HG03196 (cell line): ENCODE measurements around the gene MPRIP.

Experiments
- ATAC-seq: cut with Tn5 transposase; IDR thresholded peaks from one replicate; pipeline ENCODE4 v1.9.1; 2021; ENCODE audit not compliant: unreplicated experiment

Gene MPRIP

DNA sequence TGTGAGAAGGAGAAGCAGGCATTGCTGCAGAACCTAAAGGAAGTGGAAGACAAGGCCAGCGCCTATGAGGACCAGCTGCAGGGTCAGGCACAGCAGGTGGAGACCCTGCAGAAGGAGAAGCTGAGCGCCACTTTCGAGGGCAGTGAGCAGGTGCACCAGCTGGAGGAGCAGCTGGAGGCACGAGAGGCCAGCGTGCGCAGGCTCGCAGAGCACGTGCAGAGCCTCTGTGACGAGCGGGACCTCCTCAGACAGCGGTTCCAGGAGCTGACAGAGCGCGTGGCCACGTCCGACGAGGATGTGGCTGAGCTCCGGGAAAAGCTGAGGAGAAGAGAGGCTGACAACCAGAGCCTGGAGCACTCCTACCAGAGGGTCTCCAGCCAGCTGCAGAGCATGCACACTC, 122.4 kb downstream of the MPRIP start:
- no peak for ATAC-seq

DNA sequence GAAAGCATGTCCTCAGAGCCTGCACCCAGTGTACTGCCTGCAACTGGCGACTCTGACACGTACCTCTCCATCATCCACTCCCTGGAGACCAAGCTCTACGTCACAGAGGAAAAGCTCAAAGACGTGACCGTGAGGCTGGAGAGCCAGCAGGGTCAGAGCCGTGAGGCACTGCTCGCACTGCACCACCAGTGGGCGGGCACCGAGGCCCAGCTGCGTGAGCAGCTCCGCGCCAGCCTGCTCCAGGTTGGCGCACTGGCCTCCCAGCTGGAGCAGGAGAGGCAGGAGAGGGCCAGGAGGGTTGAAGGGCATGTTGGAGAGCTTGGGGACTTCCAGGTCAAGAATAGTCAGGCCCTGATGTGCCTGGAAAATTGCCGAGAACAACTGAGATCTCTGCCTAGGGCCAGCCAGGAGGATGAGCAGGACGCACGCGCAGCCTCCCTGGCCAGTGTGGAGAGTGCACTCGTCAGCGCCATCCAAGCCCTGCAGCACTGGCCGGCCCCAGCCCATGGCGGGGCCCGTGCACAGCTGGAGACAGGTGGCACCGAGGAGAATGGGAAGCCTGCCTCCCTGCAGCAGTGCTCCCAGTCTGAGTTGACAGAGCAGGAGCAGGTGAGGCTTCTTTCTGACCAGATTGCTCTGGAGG, 123.5 kb downstream of the MPRIP start:
- no peak for ATAC-seq

DNA sequence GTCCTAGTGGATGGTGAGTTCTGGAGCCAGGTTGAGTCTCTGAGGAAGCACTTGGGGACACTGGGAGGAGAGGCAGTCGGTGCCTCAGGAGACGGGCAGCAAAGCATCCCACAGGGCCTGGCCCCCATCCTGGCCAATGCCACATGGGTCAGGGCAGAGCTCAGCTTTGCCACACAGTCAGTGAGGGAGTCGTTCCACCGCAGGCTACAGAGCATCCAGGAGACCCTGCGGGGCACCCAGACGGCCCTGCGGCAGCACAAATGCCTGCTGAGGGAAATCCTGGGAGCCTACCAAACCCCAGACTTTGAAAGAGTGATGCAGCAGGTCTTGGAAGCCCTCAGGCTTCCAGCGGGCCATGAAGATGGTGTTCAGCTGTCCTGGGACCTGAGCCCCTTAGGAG, 124.2 kb downstream of the MPRIP start:
- no peak for ATAC-seq

DNA sequence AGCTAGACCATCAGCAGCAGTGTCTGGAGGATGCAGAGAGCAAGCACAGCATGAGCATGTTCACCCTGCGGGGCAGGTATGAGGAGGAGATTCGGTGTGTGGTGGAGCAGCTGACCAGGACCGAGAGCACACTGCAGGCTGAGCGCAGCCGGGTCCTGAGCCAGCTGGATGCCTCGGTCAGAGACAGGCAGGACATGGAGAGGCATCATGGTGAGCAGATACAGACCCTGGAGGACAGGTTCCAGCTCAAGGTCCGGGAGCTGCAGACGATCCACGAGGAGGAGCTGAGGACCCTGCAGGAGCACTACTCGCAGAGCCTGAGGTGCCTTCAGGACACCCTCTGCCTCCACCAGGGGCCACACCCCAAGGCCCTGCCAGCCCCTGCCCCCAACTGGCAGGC, 125.1 kb downstream of the MPRIP start:
- ATAC-seq, result no peak

DNA sequence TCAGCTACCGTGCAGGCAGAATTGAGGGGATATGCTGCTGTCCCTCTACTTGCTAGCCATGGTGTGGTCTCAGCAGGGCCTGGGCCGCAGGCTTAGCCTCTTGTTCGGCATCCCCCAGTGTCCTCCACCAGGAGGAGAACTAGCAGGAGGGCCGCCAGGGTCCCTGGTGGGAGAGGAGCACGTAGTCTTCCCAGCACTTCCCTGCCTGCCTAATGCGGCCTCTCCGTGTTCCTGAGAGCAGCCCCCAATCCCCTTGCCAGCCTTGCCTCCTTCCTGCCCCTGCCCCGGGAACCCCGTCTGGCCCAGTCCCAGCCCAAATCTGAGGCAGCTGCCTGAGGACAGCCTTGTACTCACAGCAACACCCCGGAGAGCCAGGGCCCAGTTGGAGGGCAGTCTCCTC, 125.7 kb downstream of the MPRIP start:
- no peak for ATAC-seq

DNA sequence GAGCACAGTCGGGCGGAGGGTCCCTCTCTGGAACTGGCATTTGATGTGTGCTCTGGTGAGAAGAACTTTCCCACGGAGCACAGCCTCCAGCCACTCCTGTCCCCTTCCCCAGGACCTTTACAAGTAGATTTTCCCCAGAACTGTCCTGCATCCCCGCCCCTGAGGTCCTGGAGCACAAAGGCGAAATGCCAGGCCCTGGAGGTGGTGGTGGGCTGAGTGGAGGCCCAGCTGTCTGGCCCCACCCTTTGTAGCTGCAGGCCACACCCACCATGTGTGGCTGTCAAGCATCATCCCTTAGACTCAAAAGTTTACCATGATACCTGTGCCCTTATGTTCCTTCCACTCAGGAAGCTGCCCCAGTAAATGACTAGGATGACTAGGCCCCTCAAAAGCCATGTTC, 126.1 kb downstream of the MPRIP start:
- ATAC-seq, result no peak

DNA sequence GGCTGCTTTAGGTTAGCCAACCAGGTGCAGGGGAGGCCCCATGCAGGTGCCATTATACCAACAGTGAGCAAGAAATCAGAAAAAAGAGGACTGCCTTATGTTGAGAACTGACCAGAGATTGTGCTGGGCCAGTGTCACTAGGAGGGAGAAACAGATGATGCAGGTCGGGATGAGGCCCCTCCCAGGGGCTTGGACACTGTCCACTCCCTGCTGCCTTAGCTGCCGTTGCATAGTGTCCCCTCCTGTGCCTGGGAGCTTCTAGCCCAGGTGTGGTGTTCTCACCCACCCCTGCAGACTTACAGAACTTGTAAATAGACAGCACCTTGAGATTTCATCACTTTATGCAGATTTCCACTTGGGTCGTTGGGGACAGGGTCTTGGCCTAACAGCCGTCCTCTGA, 127.1 kb downstream of the MPRIP start:
- ATAC-seq, result no peak

DNA sequence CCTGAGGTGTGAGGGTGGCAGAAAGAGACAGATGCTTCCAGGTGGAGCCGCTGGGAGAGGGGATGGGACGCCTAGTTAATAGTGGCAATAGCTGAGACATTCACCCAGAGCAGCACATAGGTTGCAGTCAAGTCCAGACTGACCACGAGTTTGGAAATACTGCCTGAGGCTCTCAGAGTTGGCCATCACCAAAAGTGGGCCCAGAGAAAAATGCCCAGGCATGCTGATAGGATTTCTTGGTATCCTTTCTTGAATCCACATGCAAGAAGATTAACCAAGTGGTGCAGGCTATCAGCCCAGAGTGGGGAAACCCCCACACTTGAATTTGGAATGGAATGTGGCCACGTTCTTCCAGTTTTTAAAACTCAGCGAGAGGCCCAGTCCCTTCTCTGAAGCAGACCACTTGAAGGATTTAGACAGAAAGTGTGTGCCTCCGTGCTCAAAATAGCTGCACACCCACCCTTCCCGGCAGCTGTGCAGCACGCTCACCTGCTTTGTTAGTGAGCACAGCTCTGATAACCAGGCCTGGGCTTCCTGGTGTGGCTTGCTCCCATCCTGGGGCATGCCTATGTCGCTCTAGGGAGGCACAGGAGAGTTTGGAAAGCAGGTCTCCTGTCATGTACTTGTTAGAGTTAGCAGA, 128.2 kb downstream of the MPRIP start:
- ATAC-seq, result no peak

DNA sequence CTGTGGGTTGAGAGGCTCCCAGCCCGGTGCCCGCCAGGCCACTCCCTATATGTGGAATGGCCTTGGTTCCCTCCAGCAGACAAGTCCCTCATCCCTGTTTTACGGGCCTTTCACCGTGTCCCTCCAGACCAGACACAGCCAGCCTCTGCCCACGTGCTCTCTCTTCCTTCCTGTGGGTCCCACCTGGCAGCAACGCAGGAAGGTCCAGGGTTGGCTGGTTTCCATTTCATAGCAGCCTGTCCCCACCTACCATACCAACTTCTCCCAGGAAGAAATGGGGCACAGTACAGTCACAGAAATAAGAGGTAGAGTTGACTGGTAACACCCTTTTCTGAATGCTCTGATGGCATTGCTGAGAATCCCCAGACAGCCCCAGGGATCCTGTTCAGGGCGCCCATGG, 128.9 kb downstream of the MPRIP start:
- no peak for ATAC-seq

DNA sequence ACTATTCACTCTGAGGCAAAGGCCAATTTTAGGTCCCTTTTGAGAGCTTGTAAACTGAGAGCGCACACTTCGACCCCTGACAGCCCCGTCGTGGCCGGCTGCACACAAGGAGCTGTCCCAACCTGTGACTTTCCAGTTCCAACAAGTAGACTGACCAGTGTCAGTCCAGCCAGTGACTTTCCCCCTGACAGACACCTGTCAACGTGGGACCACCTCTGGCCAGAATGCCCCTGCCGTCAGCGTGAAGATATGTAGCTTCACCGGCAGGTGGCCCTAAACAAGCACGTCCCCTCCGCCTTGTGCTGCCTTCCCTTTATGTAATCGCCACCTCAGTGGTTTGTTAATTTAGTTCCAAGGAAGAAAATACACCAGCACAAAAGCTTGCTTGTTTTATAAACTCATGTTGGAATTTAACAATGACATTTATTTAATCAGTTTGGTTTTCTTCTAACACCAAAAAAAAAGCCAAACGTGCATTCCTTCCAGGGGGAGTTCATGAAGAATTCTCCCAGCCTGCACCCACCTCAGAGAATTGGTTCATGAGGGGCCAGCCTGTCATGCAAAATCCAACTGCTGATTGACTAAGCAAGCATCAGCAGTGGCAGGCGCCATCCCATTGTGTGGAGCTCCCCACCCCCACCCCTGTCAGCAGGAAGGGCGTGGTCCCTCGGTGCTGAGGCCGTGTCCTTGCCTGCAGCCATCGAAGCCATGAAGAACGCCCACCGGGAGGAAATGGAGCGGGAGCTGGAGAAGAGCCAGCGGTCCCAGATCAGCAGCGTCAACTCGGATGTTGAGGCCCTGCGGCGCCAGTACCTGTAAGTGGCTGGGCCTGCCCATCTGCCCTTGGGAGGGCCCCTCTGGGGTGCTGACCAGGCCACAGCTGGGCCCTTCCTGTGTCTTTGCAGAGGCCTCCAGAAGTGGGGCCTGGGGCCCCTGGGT, 130.0 kb downstream of the MPRIP start:
- ATAC-seq, result no peak

DNA sequence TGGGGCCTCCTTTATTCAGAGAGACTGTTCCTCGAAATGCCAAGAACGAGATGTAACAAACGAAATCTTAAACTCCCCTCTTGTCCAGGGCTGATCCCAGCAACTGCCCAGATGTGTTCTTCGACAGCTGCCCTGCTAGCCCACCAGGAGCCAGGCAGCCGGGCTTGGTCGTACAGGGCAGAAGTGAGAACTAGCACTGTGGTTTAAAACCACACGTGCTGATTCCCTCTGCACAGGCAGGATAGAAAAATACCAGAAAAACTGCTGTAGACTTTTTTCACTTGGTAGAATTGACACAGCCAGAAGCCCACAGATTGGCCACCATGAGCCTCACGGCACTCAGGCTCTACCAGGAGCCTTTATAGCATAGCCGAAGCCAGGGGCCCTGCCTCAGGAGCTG, 130.7 kb downstream of the MPRIP start:
- ATAC-seq, result no peak

DNA sequence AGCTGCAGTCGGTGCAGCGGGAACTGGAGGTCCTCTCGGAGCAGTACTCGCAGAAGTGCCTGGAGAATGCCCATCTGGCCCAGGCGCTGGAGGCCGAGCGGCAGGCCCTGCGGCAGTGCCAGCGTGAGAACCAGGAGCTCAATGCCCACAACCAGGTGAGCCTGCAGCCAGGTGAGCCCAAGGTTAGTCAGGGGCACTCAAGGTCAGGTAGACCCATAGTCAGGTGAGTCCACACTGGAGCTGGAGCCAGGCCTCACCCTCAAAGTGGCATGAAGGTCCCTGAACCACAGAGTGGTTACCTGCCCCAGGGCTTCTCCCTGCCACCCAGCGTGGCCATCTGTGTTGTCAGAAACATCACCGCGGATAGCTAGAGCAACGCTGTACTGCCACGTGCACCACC, 131.7 kb downstream of the MPRIP start:
- no peak for ATAC-seq

DNA sequence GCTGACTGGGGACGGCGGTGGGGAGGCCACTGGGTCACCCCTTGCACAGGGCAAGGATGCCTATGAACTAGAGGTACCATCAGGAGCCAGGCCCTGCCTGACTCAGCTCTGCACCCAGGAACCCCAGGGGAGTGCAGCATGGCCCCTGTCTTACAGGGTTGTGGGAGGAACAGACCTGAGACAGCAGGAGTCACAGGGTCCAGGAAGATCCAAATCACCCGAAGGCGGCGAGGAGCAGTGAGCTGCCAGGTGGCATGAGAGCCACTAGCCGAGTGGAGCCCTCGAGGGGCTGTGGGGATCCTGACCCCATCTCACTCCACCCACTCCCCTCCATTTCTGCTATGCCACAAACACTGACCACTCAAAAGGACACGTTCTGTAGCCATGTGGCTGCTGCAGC, 133.1 kb downstream of the MPRIP start:
- ATAC-seq, result no peak

DNA sequence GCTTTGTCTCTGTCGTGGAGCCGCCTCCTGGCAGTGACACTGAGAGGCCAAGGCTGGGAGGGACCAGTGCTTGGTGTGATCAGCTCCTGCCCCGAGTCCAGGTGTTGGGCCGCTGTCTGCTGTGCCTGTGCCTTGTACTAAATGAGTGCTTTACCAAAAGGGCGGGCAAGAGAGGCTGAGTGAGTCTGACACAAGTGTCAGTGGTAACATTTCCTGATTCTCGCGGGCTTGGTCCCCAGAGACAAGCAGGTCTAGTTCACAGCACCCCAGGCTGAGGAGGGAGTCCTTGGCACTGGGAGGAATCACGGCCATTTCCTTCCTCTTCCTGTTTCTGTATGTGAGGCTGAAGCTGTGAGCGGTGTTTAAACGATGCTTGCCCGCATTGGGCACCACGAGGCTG, 133.7 kb downstream of the MPRIP start:
- ATAC-seq, result no peak

DNA sequence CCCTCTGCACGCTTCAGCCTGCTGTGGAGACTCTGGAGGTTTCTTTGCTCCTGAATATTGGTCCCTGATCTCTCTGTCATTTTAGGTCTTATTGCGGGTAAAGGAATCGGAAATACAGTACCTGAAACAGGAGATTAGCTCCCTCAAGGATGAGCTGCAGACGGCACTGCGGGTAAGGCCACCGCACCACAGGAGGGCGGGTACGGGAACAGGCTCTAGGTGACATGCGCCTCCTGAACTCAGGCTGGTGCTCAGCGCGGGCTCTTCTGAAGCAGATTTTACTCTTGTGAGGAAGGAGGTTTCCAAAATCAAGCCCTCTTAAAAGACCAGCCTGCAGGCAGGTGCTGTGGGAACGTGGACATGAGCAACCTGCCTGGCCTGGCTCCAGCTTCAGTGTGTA, 134.1 kb downstream of the MPRIP start:
- no peak for ATAC-seq

DNA sequence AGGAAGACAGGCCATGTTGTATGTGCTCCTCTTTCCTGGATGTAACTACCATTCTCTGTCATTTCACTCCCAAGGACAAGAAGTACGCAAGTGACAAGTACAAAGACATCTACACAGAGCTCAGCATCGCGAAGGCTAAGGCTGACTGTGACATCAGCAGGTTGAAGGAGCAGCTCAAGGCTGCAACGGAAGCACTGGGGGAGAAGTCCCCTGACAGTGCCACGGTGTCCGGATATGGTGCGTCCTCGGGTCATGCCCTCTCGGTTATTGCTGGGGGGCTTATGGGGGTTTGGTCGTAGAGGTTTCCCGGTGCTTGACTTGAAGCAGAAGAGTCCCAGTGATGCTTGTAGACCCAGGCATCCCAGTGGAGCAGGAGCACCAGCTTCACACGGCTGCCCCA, 134.9 kb downstream of the MPRIP start:
- ATAC-seq, result no peak

DNA sequence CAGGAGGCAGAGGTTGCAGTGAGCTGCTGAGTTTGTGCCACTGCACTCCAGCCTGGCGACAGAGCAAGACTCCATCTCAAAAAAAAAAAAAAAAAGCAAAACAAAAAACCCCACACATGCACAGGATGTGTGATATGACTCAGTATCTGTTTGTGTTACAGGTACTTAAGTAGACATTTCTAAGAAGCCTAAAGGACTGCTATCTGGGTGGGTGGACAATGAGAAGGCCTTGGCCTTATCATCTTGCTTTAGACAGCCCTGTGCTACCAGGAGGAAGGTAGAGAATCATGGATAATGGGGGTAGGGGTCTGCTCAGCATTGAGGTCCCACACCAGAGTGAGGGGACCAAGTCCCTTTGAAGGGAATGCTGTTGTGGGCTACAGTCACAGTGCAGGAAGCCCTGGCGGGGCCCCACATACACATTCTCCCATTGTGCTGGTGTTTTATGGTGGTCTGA, 137.1 kb downstream of the MPRIP start:
- no peak for ATAC-seq

DNA sequence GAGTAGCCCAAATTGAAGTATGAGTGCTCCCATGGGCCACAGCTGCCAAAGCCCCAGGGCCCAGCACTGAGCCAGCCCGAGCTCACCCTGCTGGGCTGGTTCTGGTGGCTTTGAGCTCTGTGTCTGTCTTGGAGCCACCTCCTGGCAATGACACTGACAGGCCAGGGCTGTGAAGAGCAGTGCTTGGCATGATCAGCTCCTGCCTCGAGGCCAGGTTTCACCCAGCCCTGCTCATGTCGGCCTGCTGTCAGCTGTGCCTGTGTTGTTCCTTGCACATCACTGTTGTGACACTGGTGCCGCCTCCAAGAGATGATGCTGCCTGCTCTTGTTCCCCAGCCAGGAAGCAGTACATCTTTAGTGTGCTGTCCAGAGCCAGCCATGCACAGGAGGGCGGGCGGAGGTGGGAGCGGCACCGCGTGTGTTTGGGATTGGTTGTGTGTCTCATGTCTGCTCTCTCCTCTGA, 137.9 kb downstream of the MPRIP start:
- ATAC-seq, result no peak

DNA sequence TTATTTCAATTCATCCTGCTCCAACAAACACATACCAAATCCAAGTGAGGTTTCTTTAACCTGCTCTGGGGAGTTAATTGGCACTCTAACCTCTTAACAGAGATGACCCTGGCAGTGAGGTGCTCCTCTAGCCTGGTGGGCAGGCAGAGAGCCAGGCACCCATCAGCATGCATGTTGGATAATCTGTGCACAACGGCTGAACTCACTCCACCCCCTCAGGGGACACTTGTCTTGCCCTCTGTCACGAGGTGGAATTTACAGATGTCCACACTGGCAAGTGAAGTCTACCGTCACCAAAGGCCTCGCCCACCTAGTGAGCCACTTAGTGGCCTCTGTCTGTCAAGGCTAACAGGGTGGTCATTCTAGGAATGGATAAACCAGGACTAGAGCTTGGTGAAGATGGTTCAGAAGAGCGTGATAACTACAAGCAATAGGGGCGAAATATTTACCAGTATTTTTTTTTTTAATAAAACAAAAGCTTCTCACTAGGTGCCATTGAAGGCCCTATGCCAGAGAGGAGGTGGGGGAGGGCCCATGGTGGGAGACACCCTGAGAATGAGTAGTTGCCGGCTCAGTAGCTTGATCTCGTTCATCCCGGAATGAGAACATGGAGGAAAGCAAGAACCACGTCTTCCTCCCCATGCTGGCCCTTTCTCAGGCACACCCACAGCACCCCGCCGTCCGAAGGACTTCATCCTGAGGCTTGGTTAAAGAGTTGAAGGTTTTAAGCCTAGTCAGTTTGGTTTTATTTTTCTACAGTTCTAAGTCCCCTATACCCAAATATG, 138.7 kb downstream of the MPRIP start:
- no peak for ATAC-seq

DNA sequence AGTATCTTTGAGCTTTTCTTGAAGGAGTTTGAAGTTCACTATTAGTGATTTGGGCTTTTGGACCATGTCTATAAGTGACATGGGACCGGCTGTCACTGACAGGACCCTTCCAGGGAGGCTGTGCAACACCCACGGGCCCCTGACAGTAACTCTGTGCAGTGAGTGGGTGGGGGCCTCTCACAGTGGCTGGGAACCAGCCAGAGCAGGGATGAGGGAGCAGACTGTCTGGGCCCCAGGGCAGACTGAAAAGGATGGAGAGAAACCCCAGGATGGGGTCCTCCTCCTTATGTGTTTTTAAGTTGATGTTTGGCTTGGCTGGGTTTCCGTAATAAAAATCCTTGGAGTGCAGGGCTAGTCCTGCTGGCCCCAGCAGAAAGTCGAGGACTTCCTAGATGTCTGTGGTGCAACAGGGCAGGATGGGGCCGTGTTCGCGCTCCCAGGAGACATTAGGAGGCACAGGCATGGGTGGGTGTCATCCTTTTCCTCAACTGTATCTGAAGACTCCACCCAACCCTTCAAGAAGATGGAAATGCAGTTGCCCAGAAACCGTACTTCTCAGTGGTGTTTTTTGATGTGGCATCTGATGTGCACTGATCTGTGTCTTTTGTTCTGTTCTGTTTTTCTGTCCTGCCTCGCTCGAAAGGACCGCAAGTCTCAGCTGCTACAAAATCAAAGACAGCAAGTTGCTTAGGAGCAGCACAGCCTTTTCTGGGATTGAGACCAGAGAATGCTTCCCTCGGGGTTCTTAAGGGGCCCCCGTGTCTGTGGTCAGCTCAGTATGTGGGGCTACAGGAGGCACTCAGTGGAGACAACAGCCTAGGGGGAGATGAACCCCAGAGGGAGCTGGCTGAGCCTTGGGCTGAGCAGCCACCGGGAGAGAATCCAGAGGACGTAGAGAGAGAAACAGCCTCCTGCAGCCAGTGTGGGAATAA, 139.7 kb downstream of the MPRIP start:
- no peak for ATAC-seq
